ENCODE data around the gene SPATA16. TPM values are rescaled to one million over a fixed set of nuclear protein-coding genes. Genes with fewer than 3 reads are reported as not detected.
A peak's percentile ranks its signal among the peaks of the same experiment; 100 is the strongest.

Gene SPATA16
- total and polyA plus RNA-seq, 2 experiments from 2014 or later = not detected

GRCh38 chr3:172844428-172844827, 296.6 kb downstream of the SPATA16 start:
- no peak for ATAC-seq
- no peak overlapping the region for H2AFZ ChIP-seq
- no peak for DNase-seq (ENCODE audit: low spot score)
- Mint-ChIP-seq H3K36me3 (ENCODE audit: low read depth) (no peaks in the 10 kb centered on the region), H3K27ac (no peak overlapping the region), H3K9me3 (no peaks in the 10 kb centered on the region), H3K4me1 (peaks cover 6% of the 10 kb centered on the region), H3K4me3 (no peak overlapping the region), H3K27me3 (ENCODE audit: insufficient read depth, low read depth, poor library complexity) (no peaks in the 10 kb centered on the region)
- H3K36me3 ChIP-seq (ENCODE audit: insufficient read depth) = no peaks in the 10 kb centered on the region
- H3K27me3 ChIP-seq (ENCODE audit: insufficient read depth) = no peaks in the 10 kb centered on the region
- no peak overlapping the region for H3K4me3 ChIP-seq
- H4K20me1 ChIP-seq (replicated peaks; ENCODE audit: insufficient read depth) = no peaks in the 10 kb centered on the region
- H3K4me2 ChIP-seq = no peak overlapping the region
- TF ChIP-seq EZH2phosphoT487 (IDR thresholded peaks at IDR 0.05; ENCODE audit: unreplicated experiment) = no peak
- no peaks in the 10 kb centered on the region for H3K9me2 ChIP-seq (ENCODE audit: insufficient read depth)
- no peaks in the 10 kb centered on the region for H3K79me2 ChIP-seq (replicated peaks; ENCODE audit: insufficient read depth)
- H3K4me1 ChIP-seq (ENCODE audit: insufficient read depth) = peaks cover 10% of the 10 kb centered on the region; the same call in 1 of the 2 replicates
- H3K27ac ChIP-seq (ENCODE audit: low read depth) = no peak overlapping the region
- H3F3A ChIP-seq (replicated peaks; ENCODE audit: low read depth) = no peaks in the 10 kb centered on the region

- H3K27me3 ChIP-seq (ENCODE audit: insufficient read depth) = no peaks in the 10 kb centered on the region
- H3F3A ChIP-seq (replicated peaks; ENCODE audit: low read depth) = no peaks in the 10 kb centered on the region
- H3K4me1 ChIP-seq (ENCODE audit: insufficient read depth) = peaks cover 10% of the 10 kb centered on the region; the same call in 1 of the 2 replicates
- H3K27ac ChIP-seq (ENCODE audit: low read depth) = no peak overlapping the region
- Mint-ChIP-seq H3K27me3 (ENCODE audit: insufficient read depth, low read depth, poor library complexity) (no peaks in the 10 kb centered on the region), H3K4me3 (no peak overlapping the region), H3K4me1 (peaks cover 6% of the 10 kb centered on the region), H3K36me3 (ENCODE audit: low read depth) (no peaks in the 10 kb centered on the region), H3K27ac (no peak overlapping the region), H3K9me3 (no peaks in the 10 kb centered on the region)
- H3K9me2 ChIP-seq (ENCODE audit: insufficient read depth) = no peaks in the 10 kb centered on the region
- no peak overlapping the region for H3K4me3 ChIP-seq
- ATAC-seq = no peak
- H4K20me1 ChIP-seq (replicated peaks; ENCODE audit: insufficient read depth) = no peaks in the 10 kb centered on the region
- peak; percentile 41 for DNase-seq (ENCODE audit: low spot score)
- TF ChIP-seq ETS1 (IDR thresholded peaks at IDR 0.05) (no peak), REST (IDR thresholded peaks at IDR 0.05; ENCODE audit: unreplicated experiment) (no peak), NANOG (IDR thresholded peaks at IDR 0.05; ENCODE audit: borderline replicate concordance) (no peak)
- no peaks in the 10 kb centered on the region for H3K36me3 ChIP-seq (ENCODE audit: insufficient read depth)
- no peaks in the 10 kb centered on the region for H3K79me2 ChIP-seq (replicated peaks; ENCODE audit: insufficient read depth)
- 0 out of 2 replicates have a peak overlapping the region, but pooled peaks have one; percentile 9 for H3K4me2 ChIP-seq
- H2AFZ ChIP-seq = no peak overlapping the region
Observed at GRCh38 chr3:172840913-172841312, 300.1 kb downstream of the SPATA16 start.

GRCh38 chr3:172840463-172840862, 300.6 kb downstream of the SPATA16 start:
- no peaks in the 10 kb centered on the region for H3K27me3 Mint-ChIP-seq (ENCODE audit: insufficient read depth, low read depth, poor library complexity)
- no peak overlapping the region for H3K27ac Mint-ChIP-seq
- H3F3A ChIP-seq (replicated peaks; ENCODE audit: low read depth) = no peaks in the 10 kb centered on the region
- H3K79me2 ChIP-seq (replicated peaks; ENCODE audit: insufficient read depth) = no peaks in the 10 kb centered on the region
- no peaks in the 10 kb centered on the region for H3K9me2 ChIP-seq (ENCODE audit: insufficient read depth)
- peaks cover 10% of the 10 kb centered on the region; the same call in 1 of the 2 replicates for H3K4me1 ChIP-seq (ENCODE audit: insufficient read depth)
- H3K36me3 ChIP-seq (ENCODE audit: insufficient read depth) = no peaks in the 10 kb centered on the region
- no peaks in the 10 kb centered on the region for H3K9me3 Mint-ChIP-seq
- H3K4me1 Mint-ChIP-seq = peaks cover 6% of the 10 kb centered on the region
- no peaks in the 10 kb centered on the region for H3K36me3 Mint-ChIP-seq (ENCODE audit: low read depth)
- no peak overlapping the region for H3K4me3 Mint-ChIP-seq
- H3K4me2 ChIP-seq = 0 out of 2 replicates have a peak overlapping the region, but pooled peaks have one; percentile 9
- H3K4me3 ChIP-seq = no peak overlapping the region
- H3K27ac ChIP-seq (ENCODE audit: low read depth) = no peak overlapping the region
- no peak overlapping the region for H2AFZ ChIP-seq
- DNase-seq (ENCODE audit: low spot score) = no peak
- no peaks in the 10 kb centered on the region for H3K27me3 ChIP-seq (ENCODE audit: insufficient read depth)
- no peaks in the 10 kb centered on the region for H4K20me1 ChIP-seq (replicated peaks; ENCODE audit: insufficient read depth)
- ATAC-seq = no peak
- no peak for TF ChIP-seq POLR2AphosphoS5 (IDR thresholded peaks at IDR 0.05; ENCODE audit: low read depth)
- no peak for TF ChIP-seq ZNF331 (CRISPR knock-in tag; IDR thresholded peaks at IDR 0.05; ENCODE audit: low read depth)
- no peak for TF ChIP-seq EZH2phosphoT487 (IDR thresholded peaks at IDR 0.05; ENCODE audit: unreplicated experiment)
- TF ChIP-seq JUNB (IDR thresholded peaks at IDR 0.05; ENCODE audit: unreplicated experiment) = no peak
- no peak for TF ChIP-seq ZNF114 (CRISPR knock-in tag; IDR thresholded peaks at IDR 0.05)
- TF ChIP-seq STAT1 (IDR thresholded peaks at IDR 0.05; ENCODE audit: unreplicated experiment) = no peak
- TF ChIP-seq CTCF (conservative IDR thresholded peaks at IDR 0.05; ENCODE audit: low read depth in 2 of 2) = no peak
- no peak for TF ChIP-seq EZH2 (IDR thresholded peaks at IDR 0.05; ENCODE audit: low read depth, unreplicated experiment)
- no peak for TF ChIP-seq ETS1 (IDR thresholded peaks at IDR 0.05)
- TF ChIP-seq NANOG (IDR thresholded peaks at IDR 0.05; ENCODE audit: borderline replicate concordance) = no peak
